HG03045 (cell line): ENCODE measurements around the gene SSU72.
"Not testable (repeated sequence)": the region's sequence is repeated elsewhere in the genome, so short reads cannot be mapped to it uniquely, and the experiment has no call there.

ENCODE experiments used
- ATAC-seq: cut with Tn5 transposase; IDR thresholded peaks from one replicate; pipeline ENCODE4 v1.9.1; 2021; ENCODE audit warnings: mild to moderate bottlenecking, moderate library complexity; ENCODE audit not compliant: unreplicated experiment

SSU72 gene

GRCh38 chr1:1596493-1597274 is 22.0 kb upstream of the SSU72 start:
- no peak for ATAC-seq

- ATAC-seq = not testable (repeated sequence)
Observed at GRCh38 chr1:1595341-1595740, 20.7 kb upstream of the SSU72 start.

GRCh38 chr1:1594602-1595260 is 20.1 kb upstream of the SSU72 start:
- no peak for ATAC-seq

GRCh38 chr1:1593834-1594601 is 19.4 kb upstream of the SSU72 start:
- ATAC-seq = no peak

GRCh38 chr1:1591452-1591851 is 16.8 kb upstream of the SSU72 start:
- no peak for ATAC-seq

- ATAC-seq = no peak
Observed at GRCh38 chr1:1583347-1584010, 8.8 kb upstream of the SSU72 start.

- ATAC-seq = no peak
Observed at GRCh38 chr1:1582585-1583346, 8.1 kb upstream of the SSU72 start.

- ATAC-seq = no peak
Observed at GRCh38 chr1:1578371-1578940, 3.8 kb upstream of the SSU72 start.

GRCh38 chr1:1577367-1578011 is 2.8 kb upstream of the SSU72 start:
- no peak for ATAC-seq

- ATAC-seq = peak; percentile 62
Observed at GRCh38 chr1:1573843-1574720, 581 bp downstream of the SSU72 start.

- no peak for ATAC-seq
Observed at GRCh38 chr1:1569341-1569740, 5.3 kb downstream of the SSU72 start.

GRCh38 chr1:1567891-1568291 is 6.8 kb downstream of the SSU72 start:
- ATAC-seq = no peak

- ATAC-seq = no peak
Observed at GRCh38 chr1:1567152-1567875, 7.3 kb downstream of the SSU72 start.

GRCh38 chr1:1565340-1565739 is 9.3 kb downstream of the SSU72 start:
- no peak for ATAC-seq

GRCh38 chr1:1564268-1564667 is 10.4 kb downstream of the SSU72 start:
- ATAC-seq = no peak

GRCh38 chr1:1563688-1564087 is 11.0 kb downstream of the SSU72 start:
- no peak for ATAC-seq

- no peak for ATAC-seq
Observed at GRCh38 chr1:1562556-1563195, 12.0 kb downstream of the SSU72 start.
